ENCODE measurements around the gene KCNIP4. TPM values are rescaled to one million over a fixed set of nuclear protein-coding genes. Genes with fewer than 3 reads are reported as not detected.

Gene KCNIP4
- total and polyA plus RNA-seq, 2 of the 8 experiments (the other 6 are each of a cell fraction or from before 2014, with no cell fraction given), result 0.06 TPM; not detected in 1

- H3K56ac ChIP-seq (replicated peaks; ENCODE audit: insufficient read length, low read depth, low read length), result no peak overlapping the region
- no peak overlapping the region for H3K18ac ChIP-seq (ENCODE audit: extremely low read depth, low read length)
- no peaks in the 10 kb centered on the region; the same call in 1 of the 2 replicates for H3K23me2 ChIP-seq (ENCODE audit: low read depth, low read length)
- H2BK5ac ChIP-seq (ENCODE audit: low read depth, low read length), result no peak overlapping the region
- H3K4me3 ChIP-seq (ENCODE audit: extremely low read depth in 1 of 4, insufficient read depth in 2 of 4, low read depth in 3 of 4, low read length in 4 of 4), result no peak overlapping the region
- no peak overlapping the region for H2AK5ac ChIP-seq (ENCODE audit: low read depth, low read length)
- TF ChIP-seq BRCA1 (IDR thresholded peaks at IDR 0.05; ENCODE audit: low read depth, low read length), result no peak
- no peak for TF ChIP-seq TBP (IDR thresholded peaks at IDR 0.05; ENCODE audit: low read depth, low read length)
- TF ChIP-seq, protein P1, sequence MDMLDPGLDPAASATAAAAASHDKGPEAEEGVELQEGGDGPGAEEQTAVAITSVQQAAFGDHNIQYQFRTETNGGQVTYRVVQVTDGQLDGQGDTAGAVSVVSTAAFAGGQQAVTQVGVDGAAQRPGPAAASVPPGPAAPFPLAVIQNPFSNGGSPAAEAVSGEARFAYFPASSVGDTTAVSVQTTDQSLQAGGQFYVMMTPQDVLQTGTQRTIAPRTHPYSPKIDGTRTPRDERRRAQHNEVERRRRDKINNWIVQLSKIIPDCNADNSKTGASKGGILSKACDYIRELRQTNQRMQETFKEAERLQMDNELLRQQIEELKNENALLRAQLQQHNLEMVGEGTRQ (IDR thresholded peaks at IDR 0.05; ENCODE audit: low read length), result no peak
- TF ChIP-seq RBBP5 (IDR thresholded peaks at IDR 0.05; ENCODE audit: borderline replicate concordance, low read depth, low read length), result no peak
- TF ChIP-seq MAX (IDR thresholded peaks at IDR 0.05), result no peak
- no peak for TF ChIP-seq EGR1 (IDR thresholded peaks at IDR 0.05; ENCODE audit: borderline replicate concordance, low read depth, low read length)
- TF ChIP-seq BCL11A (IDR thresholded peaks at IDR 0.05; ENCODE audit: low read depth in 2 of 2, low read length in 2 of 2), result no peak
- no peak for TF ChIP-seq ASH2L (IDR thresholded peaks at IDR 0.05; ENCODE audit: low read length)
- no peak for TF ChIP-seq KDM1A (IDR thresholded peaks at IDR 0.05; ENCODE audit: borderline replicate concordance, low read length)
- no peak for TF ChIP-seq RXRA (IDR thresholded peaks at IDR 0.05; ENCODE audit: insufficient read depth, low read depth, low read length)
- no peaks in the 10 kb centered on the region for H3K79me1 ChIP-seq (ENCODE audit: low read depth, low read length)
- no peak overlapping the region for H3K4me2 ChIP-seq (ENCODE audit: insufficient read depth in 1 of 2, low read depth in 2 of 2, low read length in 2 of 2)
- no peak overlapping the region for H2BK120ac ChIP-seq (replicated peaks; ENCODE audit: low read depth, low read length)
- peaks cover 0 to 2% of the 10 kb centered on the region in 2 experiments; a peak in 1 of 4 replicates for H3K9me3 ChIP-seq (ENCODE audit: insufficient read depth in 2 of 2, low read depth in 1 of 2, low read length in 1 of 2)
- no peak overlapping the region for H3K4ac ChIP-seq (replicated peaks; ENCODE audit: insufficient read length, low read depth, low read length)
- no peak overlapping the region for H4K8ac ChIP-seq (ENCODE audit: extremely low read depth, insufficient read depth, low read length)
- no peak overlapping the region for H2BK20ac ChIP-seq (ENCODE audit: low read length)
- H3K9ac ChIP-seq (replicated peaks in 1 of 4; ENCODE audit: extremely low read depth in 1 of 4, low read depth in 3 of 4, low read length in 3 of 4), result no peak overlapping the region
- DNase-seq (ENCODE audit: low read depth in 1 of 2, low spot score in 2 of 2) (no peak), FAIRE-seq (no peak)
- H3K4me1 ChIP-seq (replicated peaks in 1 of 4; ENCODE audit: control insufficient read depth in 3 of 4, insufficient read depth in 4 of 4, low read length in 3 of 4), result no peaks in the 10 kb centered on the region
- 85% methylated on average over 3 of the region's 3 CpGs; no CpG with 5 or more reads in 1 of the 2 experiments for WGBS, 2 experiments (ENCODE audit: extremely low coverage in 1 of 2, insufficient coverage in 1 of 2, insufficient read length in 1 of 2, insufficient replicate concordance in 2 of 2, low coverage in 1 of 2, low lambda C conversion rate in 2 of 2, missing lambda C conversion rate in 1 of 2)
- CTCF ChIA-PET (ENCODE audit: partially characterized antibody), result no interaction called here
- H3K27me3 ChIP-seq (replicated peaks in 1 of 4; ENCODE audit: control insufficient read depth in 3 of 4, extremely low read depth in 1 of 4, insufficient read depth in 3 of 4, low read length in 3 of 4), result no peaks in the 10 kb centered on the region
- H2BK15ac ChIP-seq (ENCODE audit: low read length), result no peak overlapping the region
- H3K23ac ChIP-seq (ENCODE audit: insufficient read length), result no peak overlapping the region
- no peak overlapping the region for H3K27ac ChIP-seq (ENCODE audit: low read depth, low read length)
- POLR2A ChIA-PET (ENCODE audit: partially characterized antibody), result no interaction called here
- H4K5ac ChIP-seq (ENCODE audit: insufficient read length, low read depth, low read length), result no peak overlapping the region
- H3K79me2 ChIP-seq (ENCODE audit: control insufficient read depth in 1 of 2, insufficient read depth in 2 of 2, low read length in 2 of 2), result no peaks in the 10 kb centered on the region
- no peak overlapping the region for H2BK12ac ChIP-seq (ENCODE audit: low read depth, low read length)
- no peak overlapping the region for H2AFZ ChIP-seq (ENCODE audit: low read length)
- no peaks in the 10 kb centered on the region for H4K20me1 ChIP-seq (replicated peaks in 1 of 2; ENCODE audit: control insufficient read depth in 1 of 2, insufficient read depth in 2 of 2, low read length in 2 of 2)
- no peaks in the 10 kb centered on the region for H3K36me3 ChIP-seq (ENCODE audit: control insufficient read depth in 2 of 4, insufficient read depth in 4 of 4, low read length in 3 of 4)
- H4K91ac ChIP-seq (replicated peaks; ENCODE audit: insufficient read length, low read length), result no peak overlapping the region
- H3K14ac ChIP-seq (ENCODE audit: insufficient read length), result no peak overlapping the region
Observed at GRCh38 chr4:21012851-21013331, 935.7 kb downstream of the KCNIP4 start.

Data from H1 (cell line).